ENCODE results near the gene FGF6. TPM values are rescaled to one million over a fixed set of nuclear protein-coding genes. Genes with fewer than 3 reads are reported as not detected.

FGF6 gene
- polyA plus RNA-seq, 6 donors from 2014 or later, result not detected

- H3K27ac Mint-ChIP-seq, result no peak overlapping the region
- H3K4me3 Mint-ChIP-seq, result no peak overlapping the region
Measured at GRCh38 chr12:4402996-4403395, 42.6 kb downstream of the FGF6 start.

GRCh38 chr12:4401117-4401516 is 44.5 kb downstream of the FGF6 start:
- DNase-seq (no peak), ATAC-seq (ENCODE audit: low read depth in 2 of 2) (no peak)
- Mint-ChIP-seq H3K4me1 (peaks cover 0 to 2% (median 0%) of the 10 kb centered on the region in 3 donors), H3K36me3 (no peaks in the 10 kb centered on the region), H3K4me3 (no peak overlapping the region), H3K27ac (peak overlapping the region in 2 of 6 donors; percentile 41 to 96), H3K9me3 (peaks cover 0 to 7% (median 0%) of the 10 kb centered on the region in 7 donors), H3K27me3 (peaks cover 12 to 15% (median 14%) of the 10 kb centered on the region in 3 donors)

More at GRCh38 chr12:4402996-4403395, 42.6 kb downstream of the FGF6 start:
- no peak for DNase-seq
- peaks cover 0 to 2% (median 0%) of the 10 kb centered on the region in 3 donors for H3K4me1 Mint-ChIP-seq
- H3K36me3 Mint-ChIP-seq, result no peaks in the 10 kb centered on the region
- no peak for ATAC-seq (ENCODE audit: low read depth in 2 of 2)
- H3K9me3 Mint-ChIP-seq, result peaks cover 0 to 7% (median 0%) of the 10 kb centered on the region in 7 donors
- H3K27me3 Mint-ChIP-seq, result peaks cover 10 to 12% (median 11%) of the 10 kb centered on the region in 3 donors

- no peak for ATAC-seq (ENCODE audit: low read depth in 2 of 2)
- no peak for DNase-seq
- peak overlapping the region in 2 of 6 donors; percentile 1 to 20 for H3K27ac Mint-ChIP-seq
- no peaks in the 10 kb centered on the region for H3K9me3 Mint-ChIP-seq
- H3K4me1 Mint-ChIP-seq, result peaks cover 0 to 2% (median 0%) of the 10 kb centered on the region in 3 donors
- H3K27me3 Mint-ChIP-seq, result peaks cover 17 to 40% (median 35%) of the 10 kb centered on the region in 3 donors
- no peaks in the 10 kb centered on the region for H3K36me3 Mint-ChIP-seq
- H3K4me3 Mint-ChIP-seq, result no peak overlapping the region
Measured at GRCh38 chr12:4395818-4396217, 49.8 kb downstream of the FGF6 start.

GRCh38 chr12:4393211-4393610 is 52.4 kb downstream of the FGF6 start:
- H3K27me3 Mint-ChIP-seq, result peaks cover 17 to 45% (median 31%) of the 10 kb centered on the region in 3 donors

GRCh38 chr12:4392223-4392742 is 53.3 kb downstream of the FGF6 start:
- H3K4me3 Mint-ChIP-seq, result peak overlapping the region in 1 of 8 donors; percentile 6
- DNase-seq (no peak), ATAC-seq (ENCODE audit: low read depth in 2 of 2) (no peak)
- peaks cover 17 to 45% (median 31%) of the 10 kb centered on the region in 3 donors for H3K27me3 Mint-ChIP-seq
- H3K4me1 Mint-ChIP-seq, result no peaks in the 10 kb centered on the region
- no peaks in the 10 kb centered on the region for H3K9me3 Mint-ChIP-seq
- no peak overlapping the region for H3K27ac Mint-ChIP-seq
- no peaks in the 10 kb centered on the region for H3K36me3 Mint-ChIP-seq

More at GRCh38 chr12:4393211-4393610, 52.4 kb downstream of the FGF6 start:
- no peak overlapping the region for H3K4me3 Mint-ChIP-seq
- no peaks in the 10 kb centered on the region for H3K9me3 Mint-ChIP-seq
- DNase-seq, result no peak
- H3K36me3 Mint-ChIP-seq, result no peaks in the 10 kb centered on the region
- H3K27ac Mint-ChIP-seq, result no peak overlapping the region
- ATAC-seq (ENCODE audit: low read depth in 2 of 2), result no peak
- H3K4me1 Mint-ChIP-seq, result no peaks in the 10 kb centered on the region

- ATAC-seq (ENCODE audit: low read depth in 2 of 2), result no peak
- Mint-ChIP-seq H3K27ac (no peak overlapping the region), H3K4me1 (no peaks in the 10 kb centered on the region), H3K27me3 (peaks cover 0 to 29% (median 7%) of the 10 kb centered on the region in 3 donors), H3K9me3 (no peaks in the 10 kb centered on the region), H3K4me3 (no peak overlapping the region), H3K36me3 (no peaks in the 10 kb centered on the region)
- no peak for DNase-seq
Measured at GRCh38 chr12:4388662-4389061, 57.0 kb downstream of the FGF6 start.

- Mint-ChIP-seq H3K9me3 (no peaks in the 10 kb centered on the region), H3K27ac (no peak overlapping the region), H3K4me3 (no peak overlapping the region), H3K4me1 (no peaks in the 10 kb centered on the region), H3K27me3 (peaks cover 0 to 27% (median 6%) of the 10 kb centered on the region in 3 donors), H3K36me3 (no peaks in the 10 kb centered on the region)
- no peak for ATAC-seq (ENCODE audit: low read depth in 2 of 2)
- no peak for DNase-seq
Measured at GRCh38 chr12:4388032-4388431, 57.6 kb downstream of the FGF6 start.

GRCh38 chr12:4387607-4388006 is 58.0 kb downstream of the FGF6 start:
- Mint-ChIP-seq H3K27ac (no peak overlapping the region), H3K27me3 (peaks cover 0 to 24% (median 11%) of the 10 kb centered on the region in 3 donors), H3K9me3 (no peaks in the 10 kb centered on the region), H3K36me3 (no peaks in the 10 kb centered on the region), H3K4me3 (no peak overlapping the region), H3K4me1 (no peaks in the 10 kb centered on the region)
- ATAC-seq (ENCODE audit: low read depth in 2 of 2), result no peak
- no peak for DNase-seq

- H3K4me1 Mint-ChIP-seq, result no peaks in the 10 kb centered on the region
- H3K4me3 Mint-ChIP-seq, result no peak overlapping the region
- H3K36me3 Mint-ChIP-seq, result no peaks in the 10 kb centered on the region
- H3K27me3 Mint-ChIP-seq, result peaks cover 0 to 23% (median 12%) of the 10 kb centered on the region in 3 donors
- ATAC-seq (ENCODE audit: low read depth in 2 of 2), result no peak
- H3K9me3 Mint-ChIP-seq, result no peaks in the 10 kb centered on the region
- H3K27ac Mint-ChIP-seq, result no peak overlapping the region
- no peak for DNase-seq
Measured at GRCh38 chr12:4386801-4387200, 58.8 kb downstream of the FGF6 start.

Other genes starting within 250 kb of the FGF6 start
- 10 to 100 TPM in 2 of 6 donors, 1 to 10 TPM in 4; 5.6 to 16.7 (median 8.3) TPM for gene CCND2, start 172.1 kb downstream of the FGF6 start, polyA plus RNA-seq (ENCODE audit: low read depth in 6 of 6)
- gene TIGAR, start 124.6 kb downstream of the FGF6 start, polyA plus RNA-seq (ENCODE audit: low read depth in 6 of 6), result 1 to 10 TPM; 3.3 to 9.4 (median 5.6) TPM
- not detected for gene FGF23, start 66.1 kb downstream of the FGF6 start, polyA plus RNA-seq (ENCODE audit: low read depth in 6 of 6)
- gene RAD51AP1, start 93.1 kb upstream of the FGF6 start, polyA plus RNA-seq (ENCODE audit: low read depth in 6 of 6), result 10 to 100 TPM in 4 of 6 donors, 1 to 10 TPM in 2; 7.9 to 33.7 (median 11.3) TPM
- 10 to 100 TPM; 32.1 to 49.4 (median 43.1) TPM for gene DYRK4, start 116.4 kb upstream of the FGF6 start, polyA plus RNA-seq (ENCODE audit: low read depth in 6 of 6)
- 1 to 10 TPM in 5 of 6 donors, not detected in 1; 2.0 to 5.4 (median 3.0) TPM for gene AKAP3, start 203.2 kb upstream of the FGF6 start, polyA plus RNA-seq (ENCODE audit: low read depth in 6 of 6)
- gene NDUFA9, start 203.3 kb upstream of the FGF6 start, polyA plus RNA-seq (ENCODE audit: low read depth in 6 of 6), result 100 to 1,000 TPM; 137 to 196 (median 162) TPM

Data from naive B cell (primary cell).